Small intestine (tissue), 7 donors: ENCODE data around the gene JAKMIP2. TPM values are rescaled to one million over a fixed set of nuclear protein-coding genes. Genes with fewer than 3 reads are reported as not detected.

Experiments
- DNase-seq, 2 donors: peaks; one replicate each; pipeline versions ENCODE4 v3.0.0 to v3.0.0-alpha.2; 2013
- FAIRE-seq: peaks from 2 replicates; lab custom pipeline; 2012; peaks lifted over from hg19 to GRCh38; lab: Jason Lieb, UNC
- H3K27ac ChIP-seq, 3 donors: one replicate each; pipeline ENCODE4 v1.5.1; 2013; ENCODE audit warnings: low read length in 2 of 3, mild to moderate bottlenecking in 2 of 3, control low read depth in 1 of 3, inconsistent platforms in 1 of 3, low read depth in 1 of 3, moderate library complexity in 1 of 3
- H3K27me3 ChIP-seq, 3 donors: one replicate each; pipeline ENCODE4 v1.6.1; 2013; ENCODE audit warnings: low read length in 3 of 3, inconsistent platforms in 1 of 3; ENCODE audit not compliant: control insufficient read depth in 3 of 3, insufficient read depth in 3 of 3
- H3K36me3 ChIP-seq, 3 donors: one replicate each; pipeline ENCODE4 v1.6.1; 2013; ENCODE audit warnings: low read length in 3 of 3, inconsistent platforms in 1 of 3, low read depth in 1 of 3, mild to moderate bottlenecking in 1 of 3, moderate library complexity in 1 of 3; ENCODE audit not compliant: control insufficient read depth in 3 of 3, insufficient read depth in 2 of 3
- H3K4me1 ChIP-seq, 3 donors: one replicate each; pipeline ENCODE4 v1.6.1; 2013; ENCODE audit warnings: low read length in 2 of 3, inconsistent platforms in 1 of 3, low read depth in 1 of 3, mild to moderate bottlenecking in 1 of 3, moderate library complexity in 1 of 3; ENCODE audit not compliant: control insufficient read depth in 3 of 3, insufficient read depth in 2 of 3
- H3K4me3 ChIP-seq, 3 donors: one replicate each; pipeline ENCODE4 v1.5.1; 2013; ENCODE audit warnings: low read length in 3 of 3, control low read depth in 1 of 3, inconsistent platforms in 1 of 3, low read depth in 1 of 3, mild to moderate bottlenecking in 1 of 3, moderate library complexity in 1 of 3
- H3K9me3 ChIP-seq, 2 donors: one replicate each; pipeline ENCODE4 v1.6.1; 2013; ENCODE audit warnings: low read depth in 1 of 2, low read length in 1 of 2; ENCODE audit not compliant: control insufficient read depth in 2 of 2, insufficient read depth in 1 of 2
- WGBS, 3 donors: extraction: QIAGEN DNeasy Blood & Tissue Kit; methylation state at CpG; one replicate each; pipeline ENCODE4 v1.1.7; 2013; 5-methylcytosine and 5-hydroxymethylcytosine counted together
- polyA plus RNA-seq, 4 donors: library from polyadenylated mRNA; stranded (reverse) in 3 of 4; unstranded in 1 of 4; fragments of 200-250 nt in 3 of 4; fragments of 120-200 nt in 1 of 4; gene quantifications; one replicate each; pipeline versions ENCODE4 v1.2.1 to v1.2.3, GENCODE V29; 2013
- donor health status: healthy with polysubstance abuse.
- donor health status: control.
- donor health status: control.
- donor health status: Bipolar disorder and iron deficiency.
- donor health status: healthy.

The JAKMIP2 gene
- polyA plus RNA-seq, 4 donors = 0.22 to 1.0 (median 0.42) TPM

GRCh38 chr5:147576646-147577535, 205.6 kb downstream of the JAKMIP2 start:
- Histone ChIP-seq H3K4me1 (peaks cover 0 to 3% (median 0%) of the 10 kb centered on the region in 3 donors), H3K9me3 (peaks cover 0 to 7% of the 10 kb centered on the region in 2 donors), H3K4me3 (no peak overlapping the region), H3K27ac (no peak overlapping the region), H3K27me3 (no peaks in the 10 kb centered on the region), H3K36me3 (no peaks in the 10 kb centered on the region)
- DNase-seq (peak; percentile 29 to 61), FAIRE-seq (no peak)
- WGBS, 3 donors = 41 to 46% (median 43%) methylated on average over 15 of the region's 15 CpGs

DNA sequence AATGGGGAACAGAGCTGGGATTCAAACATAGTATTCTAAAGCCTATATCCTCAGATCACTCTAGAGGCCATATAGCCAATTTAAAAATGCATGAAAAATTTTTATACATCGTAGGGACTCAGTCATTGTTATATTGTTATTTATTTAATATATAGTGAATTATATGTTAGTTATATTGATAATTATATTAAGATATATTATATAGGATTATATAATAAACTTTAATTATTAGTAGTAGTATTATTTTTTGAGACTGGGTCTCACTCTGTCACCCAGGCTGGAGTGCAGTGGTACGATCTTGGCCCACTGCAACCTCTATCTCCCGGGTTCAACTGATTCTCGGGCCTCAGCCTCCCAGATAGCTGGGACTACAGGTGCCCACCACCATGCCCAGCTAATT, 206.9 kb downstream of the JAKMIP2 start:
- Histone ChIP-seq H3K4me1 (peaks cover 0 to 3% (median 0%) of the 10 kb centered on the region in 3 donors), H3K27me3 (no peaks in the 10 kb centered on the region), H3K9me3 (peaks cover 0 to 4% of the 10 kb centered on the region in 2 donors), H3K4me3 (no peak overlapping the region), H3K27ac (no peak overlapping the region), H3K36me3 (no peaks in the 10 kb centered on the region)
- 92 to 96% (median 93%) methylated on average over 4 of the region's 4 CpGs for WGBS, 3 donors
- DNase-seq = no peak
- FAIRE-seq = no peak

DNA sequence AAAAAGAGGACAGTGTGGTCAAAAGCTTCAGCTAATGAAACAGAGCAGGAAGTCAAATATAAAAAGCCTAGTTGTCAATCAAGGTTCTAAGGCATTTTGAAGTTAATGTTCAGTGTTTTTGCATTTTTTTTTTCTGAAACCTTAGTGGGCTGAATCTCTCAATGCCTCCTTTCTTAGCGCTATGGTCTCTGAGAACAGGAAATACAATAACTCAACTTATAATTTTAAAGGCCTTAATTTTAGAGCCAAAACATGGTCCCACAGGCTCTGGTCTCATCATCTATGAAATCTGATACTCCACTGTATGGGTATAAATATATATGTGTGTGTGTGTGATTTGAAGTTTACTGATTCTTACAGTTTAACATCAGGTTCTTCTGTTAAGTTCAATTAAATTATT, 209.3 kb downstream of the JAKMIP2 start:
- WGBS, 3 donors = 87 to 97% (median 92%) methylated on average over 1 of the region's 1 CpG

GRCh38 chr5:147568710-147569406, 213.7 kb downstream of the JAKMIP2 start:
- Histone ChIP-seq H3K36me3 (no peaks in the 10 kb centered on the region), H3K4me3 (no peak overlapping the region), H3K27me3 (peaks cover 0 to 3% (median 0%) of the 10 kb centered on the region in 3 donors), H3K9me3 (no peaks in the 10 kb centered on the region), H3K27ac (no peak overlapping the region), H3K4me1 (no peaks in the 10 kb centered on the region)
- WGBS, 3 donors = 76 to 79% (median 78%) methylated on average over 9 of the region's 9 CpGs
- FAIRE-seq (no peak), DNase-seq (no peak)

More for the DNA sequence above, 209.3 kb downstream of the JAKMIP2 start:
- peaks cover 0 to 3% (median 0%) of the 10 kb centered on the region in 3 donors for H3K27me3 ChIP-seq
- no peak for DNase-seq
- H3K4me1 ChIP-seq = peaks cover 0 to 2% (median 0%) of the 10 kb centered on the region in 3 donors
- FAIRE-seq = no peak
- no peaks in the 10 kb centered on the region for H3K9me3 ChIP-seq
- H3K4me3 ChIP-seq = no peak overlapping the region
- H3K36me3 ChIP-seq = no peaks in the 10 kb centered on the region
- no peak overlapping the region for H3K27ac ChIP-seq

- WGBS, 3 donors = 26 to 55% (median 36%) methylated on average over 9 of the region's 9 CpGs
- H3K27me3 ChIP-seq = peaks cover 0 to 3% (median 0%) of the 10 kb centered on the region in 3 donors
- no peaks in the 10 kb centered on the region for H3K9me3 ChIP-seq
- no peak overlapping the region for H3K27ac ChIP-seq
- no peaks in the 10 kb centered on the region for H3K4me1 ChIP-seq
- H3K36me3 ChIP-seq = no peaks in the 10 kb centered on the region
- no peak overlapping the region for H3K4me3 ChIP-seq
- DNase-seq (peak in 1 of 2 donors; percentile 9), FAIRE-seq (no peak)
These were observed 214.5 kb downstream of the JAKMIP2 start for GRCh38 chr5:147567917-147568598.

DNA sequence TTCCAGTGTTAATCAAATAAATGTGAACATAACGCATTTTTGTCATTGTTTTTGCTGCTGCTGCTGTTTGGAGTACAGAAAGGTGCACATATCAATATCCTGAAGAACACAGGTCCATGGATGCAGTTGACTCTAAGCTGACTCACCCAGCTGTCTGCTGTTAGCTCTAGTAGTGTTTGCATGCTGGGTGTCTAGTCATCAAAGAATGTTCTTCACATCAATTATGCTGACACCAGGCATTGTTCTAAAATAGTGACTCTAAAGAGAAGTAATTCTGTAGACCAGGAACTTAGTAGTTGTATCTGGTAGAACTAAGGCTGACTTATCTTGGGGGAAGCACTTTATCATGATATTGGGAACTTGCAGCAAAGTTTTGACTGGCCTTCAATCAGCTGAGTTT, 217.0 kb downstream of the JAKMIP2 start:
- Histone ChIP-seq H3K4me1 (no peaks in the 10 kb centered on the region), H3K27ac (no peak overlapping the region), H3K27me3 (peaks cover 0 to 3% (median 0%) of the 10 kb centered on the region in 3 donors), H3K9me3 (no peaks in the 10 kb centered on the region), H3K4me3 (no peak overlapping the region), H3K36me3 (no peaks in the 10 kb centered on the region)
- FAIRE-seq (no peak), DNase-seq (no peak)
- 82 to 94% (median 89%) methylated on average over 1 of the region's 1 CpG for WGBS, 3 donors

- DNase-seq = no peak
- FAIRE-seq = no peak
- WGBS, 3 donors = 60 to 69% (median 66%) methylated on average over 3 of the region's 3 CpGs
- Histone ChIP-seq H3K27me3 (peaks cover 0 to 3% (median 0%) of the 10 kb centered on the region in 3 donors), H3K4me1 (no peaks in the 10 kb centered on the region), H3K36me3 (no peaks in the 10 kb centered on the region), H3K4me3 (no peak overlapping the region), H3K9me3 (no peaks in the 10 kb centered on the region), H3K27ac (no peak overlapping the region)
These were observed 218.4 kb downstream of the JAKMIP2 start for GRCh38 chr5:147564124-147564486.

- WGBS, 3 donors = 80 to 95% (median 90%) methylated on average over 1 of the region's 1 CpG
- no peak for DNase-seq
- Histone ChIP-seq H3K36me3 (no peaks in the 10 kb centered on the region), H3K9me3 (no peaks in the 10 kb centered on the region), H3K4me1 (no peaks in the 10 kb centered on the region), H3K27me3 (no peaks in the 10 kb centered on the region), H3K27ac (no peak overlapping the region), H3K4me3 (no peak overlapping the region)
- no peak for FAIRE-seq
These were observed 218.9 kb downstream of the JAKMIP2 start for GRCh38 chr5:147563466-147564123.
